ENCODE measurements around the gene WNT1.

WNT1 gene

DNA sequence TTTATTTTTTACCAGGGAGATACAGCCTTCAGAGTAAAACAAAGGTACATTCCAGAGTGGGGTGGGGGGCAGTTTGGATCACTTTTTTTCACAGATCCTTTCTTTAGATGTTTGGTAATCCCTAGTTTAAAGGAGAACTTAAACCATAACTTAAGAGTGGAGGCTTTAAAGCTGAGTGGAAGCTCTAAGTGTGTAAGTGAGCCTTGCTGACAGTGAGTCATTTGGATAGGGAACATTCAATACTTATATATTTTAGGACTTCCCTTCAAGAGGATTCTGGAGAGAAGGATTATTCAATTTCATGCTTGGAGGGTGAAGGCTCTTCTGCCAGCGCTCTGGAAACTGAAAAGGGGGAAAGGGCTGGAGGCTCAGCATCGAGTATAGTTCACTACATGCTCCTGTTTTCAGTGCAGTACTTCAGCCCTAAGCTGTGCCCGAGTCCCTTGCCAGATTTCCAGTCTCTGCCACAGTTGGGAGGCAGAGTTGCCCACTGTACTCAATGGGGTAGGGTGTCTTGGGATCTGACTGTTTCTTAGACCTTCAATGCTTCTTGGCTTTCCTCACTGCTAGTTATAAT, 32.1 kb downstream of the WNT1 start:
- H3K27ac ChIP-seq (ENCODE audit: low read length): no peak overlapping the region
- H3K4me1 ChIP-seq (ENCODE audit: low read length): no peaks in the 10 kb centered on the region
- H3K9ac ChIP-seq (ENCODE audit: low read length): no peak overlapping the region
- H3K4me3 ChIP-seq (ENCODE audit: low read length): no peak overlapping the region
- H3K36me3 ChIP-seq (replicated peaks; ENCODE audit: low read depth, low read length): peaks cover 11% of the 10 kb centered on the region
- no peak overlapping the region for H2AFZ ChIP-seq (ENCODE audit: low read depth, low read length)
- TF ChIP-seq, protein P1, sequence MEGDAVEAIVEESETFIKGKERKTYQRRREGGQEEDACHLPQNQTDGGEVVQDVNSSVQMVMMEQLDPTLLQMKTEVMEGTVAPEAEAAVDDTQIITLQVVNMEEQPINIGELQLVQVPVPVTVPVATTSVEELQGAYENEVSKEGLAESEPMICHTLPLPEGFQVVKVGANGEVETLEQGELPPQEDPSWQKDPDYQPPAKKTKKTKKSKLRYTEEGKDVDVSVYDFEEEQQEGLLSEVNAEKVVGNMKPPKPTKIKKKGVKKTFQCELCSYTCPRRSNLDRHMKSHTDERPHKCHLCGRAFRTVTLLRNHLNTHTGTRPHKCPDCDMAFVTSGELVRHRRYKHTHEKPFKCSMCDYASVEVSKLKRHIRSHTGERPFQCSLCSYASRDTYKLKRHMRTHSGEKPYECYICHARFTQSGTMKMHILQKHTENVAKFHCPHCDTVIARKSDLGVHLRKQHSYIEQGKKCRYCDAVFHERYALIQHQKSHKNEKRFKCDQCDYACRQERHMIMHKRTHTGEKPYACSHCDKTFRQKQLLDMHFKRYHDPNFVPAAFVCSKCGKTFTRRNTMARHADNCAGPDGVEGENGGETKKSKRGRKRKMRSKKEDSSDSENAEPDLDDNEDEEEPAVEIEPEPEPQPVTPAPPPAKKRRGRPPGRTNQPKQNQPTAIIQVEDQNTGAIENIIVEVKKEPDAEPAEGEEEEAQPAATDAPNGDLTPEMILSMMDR (IDR thresholded peaks at IDR 0.05; ENCODE audit: low read depth, low read length): no peak
- no peak for TF ChIP-seq EZH2phosphoT487 (IDR thresholded peaks at IDR 0.05; ENCODE audit: low read depth)
- no peaks in the 10 kb centered on the region for H3K9me3 ChIP-seq (ENCODE audit: insufficient read depth, low read length)
- H3K27me3 ChIP-seq (ENCODE audit: low read depth, low read length): no peaks in the 10 kb centered on the region
- H3K4me2 ChIP-seq (ENCODE audit: low read length): no peak overlapping the region
- 0 out of 2 replicates have a peak, but pooled peaks cover 4% of the 10 kb centered on the region for H4K20me1 ChIP-seq (ENCODE audit: insufficient read depth, low read length)
- no peaks in the 10 kb centered on the region for H3K79me2 ChIP-seq (ENCODE audit: low read length)

DNA sequence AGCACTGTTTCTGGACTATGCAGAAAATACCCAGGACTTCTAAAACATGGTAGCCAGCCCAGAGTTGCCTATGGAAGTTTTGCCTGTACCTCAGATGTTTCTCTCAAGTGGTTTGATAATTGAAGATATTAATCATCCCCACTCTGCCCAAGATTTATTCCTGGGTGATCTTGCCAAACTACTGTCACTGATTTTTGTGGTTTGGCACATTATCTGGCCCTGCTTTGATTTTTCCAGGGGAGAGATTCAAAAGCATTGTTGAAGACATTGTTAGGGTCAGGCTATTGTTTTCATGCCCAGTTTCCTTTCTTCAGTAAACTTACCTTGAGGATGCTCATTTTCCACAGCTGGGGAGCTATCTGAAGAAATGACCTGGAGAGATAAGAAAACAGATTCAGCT, 34.6 kb downstream of the WNT1 start:
- no peak overlapping the region for H3K4me3 ChIP-seq (ENCODE audit: low read length)
- H3K9me3 ChIP-seq (ENCODE audit: insufficient read depth, low read length): no peaks in the 10 kb centered on the region
- no peak overlapping the region for H3K9ac ChIP-seq (ENCODE audit: low read length)
- H3K27ac ChIP-seq (ENCODE audit: low read length): no peak overlapping the region
- 0 out of 2 replicates have a peak, but pooled peaks cover 4% of the 10 kb centered on the region for H4K20me1 ChIP-seq (ENCODE audit: insufficient read depth, low read length)
- H3K4me1 ChIP-seq (ENCODE audit: low read length): peaks cover 6% of the 10 kb centered on the region
- TF ChIP-seq, protein P1 (IDR thresholded peaks at IDR 0.05; ENCODE audit: low read depth, low read length): no peak
- TF ChIP-seq EZH2phosphoT487 (IDR thresholded peaks at IDR 0.05; ENCODE audit: low read depth): no peak
- peaks cover 13% of the 10 kb centered on the region for H3K79me2 ChIP-seq (ENCODE audit: low read length)
- H3K36me3 ChIP-seq (replicated peaks; ENCODE audit: low read depth, low read length): peaks cover 11% of the 10 kb centered on the region
- no peaks in the 10 kb centered on the region for H3K27me3 ChIP-seq (ENCODE audit: low read depth, low read length)
- H2AFZ ChIP-seq (ENCODE audit: low read depth, low read length): no peak overlapping the region
- H3K4me2 ChIP-seq (ENCODE audit: low read length): no peak overlapping the region

DNA sequence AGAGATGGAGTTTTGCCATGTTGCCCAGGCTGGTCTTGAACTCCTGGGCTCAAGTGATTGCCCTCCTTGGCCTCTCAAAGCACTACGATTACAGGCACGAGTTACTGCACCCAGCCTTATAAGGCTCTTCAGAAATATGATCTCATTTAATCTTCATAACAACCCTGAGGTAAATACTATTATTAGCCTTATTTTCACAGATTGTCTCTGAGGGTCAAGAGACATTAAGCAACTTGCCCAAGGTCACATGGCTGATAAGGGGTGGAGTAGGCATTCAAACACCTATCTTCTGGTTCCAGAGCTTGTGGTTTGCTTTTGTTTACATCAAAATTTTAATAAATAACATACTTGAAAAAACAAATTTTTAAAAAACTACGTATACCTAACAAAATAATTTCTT, 35.3 kb downstream of the WNT1 start:
- TF ChIP-seq EZH2phosphoT487 (IDR thresholded peaks at IDR 0.05; ENCODE audit: low read depth): no peak
- TF ChIP-seq, protein P1 (IDR thresholded peaks at IDR 0.05; ENCODE audit: low read depth, low read length): no peak
- Histone ChIP-seq H3K36me3 (replicated peaks; ENCODE audit: low read depth, low read length) (peaks cover 11% of the 10 kb centered on the region), H3K27ac (ENCODE audit: low read length) (no peak overlapping the region), H3K9ac (ENCODE audit: low read length) (no peak overlapping the region), H3K4me2 (ENCODE audit: low read length) (no peak overlapping the region), H3K4me1 (ENCODE audit: low read length) (peaks cover 8% of the 10 kb centered on the region), H3K9me3 (ENCODE audit: insufficient read depth, low read length) (no peaks in the 10 kb centered on the region), H3K4me3 (ENCODE audit: low read length) (no peak overlapping the region), H3K27me3 (ENCODE audit: low read depth, low read length) (no peaks in the 10 kb centered on the region), H2AFZ (ENCODE audit: low read depth, low read length) (no peak overlapping the region), H3K79me2 (ENCODE audit: low read length) (peaks cover 19% of the 10 kb centered on the region), H4K20me1 (ENCODE audit: insufficient read depth, low read length) (0 out of 2 replicates have a peak, but pooled peaks cover 4% of the 10 kb centered on the region)

DNA sequence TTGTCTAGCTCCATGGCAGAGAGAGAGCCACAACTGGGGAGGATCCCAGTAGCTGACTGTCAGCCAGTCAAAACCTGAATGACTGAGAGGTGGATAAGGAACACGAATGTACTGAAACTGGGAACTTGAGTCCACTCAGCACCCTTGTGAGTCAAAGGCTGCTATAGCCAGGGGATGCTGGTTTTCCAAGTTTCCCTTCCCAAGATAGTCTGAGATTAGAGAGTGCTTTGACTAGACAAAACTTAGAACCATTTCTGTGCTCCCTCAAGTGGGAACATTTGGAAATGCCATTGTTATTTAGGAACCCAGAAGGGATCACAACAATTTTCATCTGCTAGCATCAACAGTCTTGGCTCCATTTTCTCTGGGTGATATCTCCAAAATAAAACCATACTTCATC, 36.4 kb downstream of the WNT1 start:
- no peak overlapping the region for H3K27ac ChIP-seq (ENCODE audit: low read length)
- no peaks in the 10 kb centered on the region for H3K27me3 ChIP-seq (ENCODE audit: low read depth, low read length)
- peaks cover 10% of the 10 kb centered on the region for H3K4me1 ChIP-seq (ENCODE audit: low read length)
- H3K4me3 ChIP-seq (ENCODE audit: low read length): no peak overlapping the region
- no peak for TF ChIP-seq EZH2phosphoT487 (IDR thresholded peaks at IDR 0.05; ENCODE audit: low read depth)
- TF ChIP-seq, protein P1 (IDR thresholded peaks at IDR 0.05; ENCODE audit: low read depth, low read length): no peak
- H4K20me1 ChIP-seq (ENCODE audit: insufficient read depth, low read length): 0 out of 2 replicates have a peak, but pooled peaks cover 4% of the 10 kb centered on the region
- H3K79me2 ChIP-seq (ENCODE audit: low read length): peaks cover 19% of the 10 kb centered on the region
- H3K9me3 ChIP-seq (ENCODE audit: insufficient read depth, low read length): no peaks in the 10 kb centered on the region
- H3K36me3 ChIP-seq (replicated peaks; ENCODE audit: low read depth, low read length): peaks cover 11% of the 10 kb centered on the region
- H2AFZ ChIP-seq (ENCODE audit: low read depth, low read length): no peak overlapping the region
- H3K4me2 ChIP-seq (ENCODE audit: low read length): no peak overlapping the region
- H3K9ac ChIP-seq (ENCODE audit: low read length): no peak overlapping the region

Measured in OCI-LY3 (cell line).